Cortex of kidney (tissue), 1 donor: ENCODE data around the gene NHEJ1.

Experiments
- DNase-seq: peaks from one replicate; lab custom pipeline; 2025; lab: John Stamatoyannopoulos, UW

NHEJ1 gene

DNA sequence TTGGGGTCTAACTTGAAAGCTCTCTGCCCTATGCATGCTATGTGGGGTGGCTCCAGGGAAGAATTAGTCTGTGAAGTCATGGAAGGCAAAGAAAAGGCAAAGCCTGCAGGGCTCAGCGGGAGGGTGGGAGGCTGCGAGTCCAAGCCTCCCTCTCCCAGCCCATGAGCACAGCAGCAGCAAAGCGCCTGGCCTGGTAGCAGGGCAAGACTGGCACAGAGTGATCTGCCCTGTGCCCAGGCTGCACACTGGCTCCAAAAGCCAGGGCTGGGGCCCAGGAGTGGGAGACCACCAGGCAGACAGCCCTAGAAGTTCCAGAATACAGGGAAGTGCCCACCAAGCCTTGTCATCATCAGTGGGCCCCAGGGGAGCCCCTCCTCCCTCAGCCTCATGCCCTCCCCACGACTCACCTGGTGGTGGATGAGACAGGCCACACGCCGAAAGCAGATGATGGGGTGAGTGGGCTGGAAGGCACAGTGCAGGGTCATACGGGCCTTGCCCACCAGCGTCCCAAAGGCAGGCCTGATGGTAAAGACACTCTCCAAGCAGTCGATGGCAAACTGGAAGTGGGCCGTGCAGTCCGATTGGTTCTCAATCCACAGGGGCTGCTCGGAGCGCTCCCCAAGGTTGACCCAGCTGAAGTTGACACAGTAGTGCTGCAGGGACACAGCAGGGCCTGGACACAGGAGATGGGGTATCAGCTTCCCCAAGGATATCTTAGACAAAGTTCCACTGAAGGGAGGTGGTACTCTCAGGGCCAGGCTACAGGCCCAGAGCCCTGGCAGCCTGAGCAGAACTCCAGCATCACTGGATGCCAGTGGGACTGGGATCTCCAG is 131.4 kb downstream of the NHEJ1 start:
- no peak for DNase-seq

DNA sequence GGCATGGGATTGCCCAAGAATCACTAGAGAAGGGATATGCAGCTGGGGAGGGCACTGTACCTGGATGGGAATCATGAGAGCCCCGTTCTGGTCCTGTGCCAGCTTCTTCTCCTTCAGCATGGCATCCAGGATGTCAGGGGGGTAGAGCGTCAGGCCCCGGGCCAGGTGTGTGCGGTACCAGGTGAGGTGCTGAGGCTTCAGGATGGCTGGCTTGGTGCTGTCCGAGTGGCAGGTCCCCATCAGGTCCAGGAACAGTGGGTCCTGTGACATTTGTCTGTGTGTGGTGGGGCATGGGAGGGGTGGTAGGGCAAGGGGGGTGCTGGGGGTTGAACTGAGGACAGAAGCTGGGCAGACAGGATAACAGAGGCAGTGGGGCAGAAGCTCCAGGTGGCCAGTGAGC is 132.5 kb downstream of the NHEJ1 start:
- DNase-seq: no peak

DNA sequence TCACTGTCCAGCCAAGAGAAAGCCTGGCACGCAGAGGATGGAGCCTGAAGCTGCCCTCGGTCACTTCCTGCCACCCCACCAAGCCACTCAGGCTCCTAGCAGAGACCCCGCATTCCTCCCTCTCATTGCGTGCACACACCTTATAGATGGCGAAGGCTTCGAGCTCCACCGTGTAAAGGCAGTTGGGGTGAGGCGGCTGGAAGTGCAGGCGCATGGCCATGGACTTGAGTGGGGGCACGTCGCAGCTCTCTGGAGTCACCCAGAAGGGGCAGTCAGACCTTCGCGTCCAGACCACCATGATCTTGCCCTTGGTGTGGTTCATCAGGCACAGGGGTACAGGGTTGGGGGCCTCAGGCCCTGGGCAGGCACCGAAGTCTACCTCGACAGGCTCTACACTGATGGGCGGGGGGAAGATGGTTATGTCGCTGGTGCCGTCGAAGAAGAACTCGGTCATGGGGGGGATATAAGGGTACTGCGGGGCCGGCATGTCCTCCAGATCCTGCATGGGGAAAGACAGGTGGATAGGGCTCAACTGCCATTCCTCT is 133.0 kb downstream of the NHEJ1 start:
- no peak for DNase-seq

DNA sequence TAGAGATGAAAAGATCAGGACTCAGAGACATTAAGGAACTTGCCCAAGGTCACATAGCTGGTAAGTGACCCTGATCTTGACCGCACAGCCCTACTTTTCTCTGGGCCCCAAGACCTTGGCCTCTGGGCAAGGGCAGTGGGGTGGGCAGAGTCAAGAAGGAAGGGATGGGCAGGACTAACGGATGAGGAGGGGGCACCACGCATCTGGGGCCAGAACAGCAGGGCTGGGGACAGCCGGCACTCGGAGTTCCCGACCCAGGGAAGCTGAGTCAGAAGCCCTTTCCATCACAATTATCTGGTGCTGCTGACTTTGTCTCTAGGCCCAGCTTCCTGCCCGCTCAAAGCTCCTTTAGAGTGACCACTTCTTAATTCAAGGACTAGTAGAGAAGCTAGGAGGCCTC is 133.7 kb downstream of the NHEJ1 start:
- DNase-seq: no peak

DNA sequence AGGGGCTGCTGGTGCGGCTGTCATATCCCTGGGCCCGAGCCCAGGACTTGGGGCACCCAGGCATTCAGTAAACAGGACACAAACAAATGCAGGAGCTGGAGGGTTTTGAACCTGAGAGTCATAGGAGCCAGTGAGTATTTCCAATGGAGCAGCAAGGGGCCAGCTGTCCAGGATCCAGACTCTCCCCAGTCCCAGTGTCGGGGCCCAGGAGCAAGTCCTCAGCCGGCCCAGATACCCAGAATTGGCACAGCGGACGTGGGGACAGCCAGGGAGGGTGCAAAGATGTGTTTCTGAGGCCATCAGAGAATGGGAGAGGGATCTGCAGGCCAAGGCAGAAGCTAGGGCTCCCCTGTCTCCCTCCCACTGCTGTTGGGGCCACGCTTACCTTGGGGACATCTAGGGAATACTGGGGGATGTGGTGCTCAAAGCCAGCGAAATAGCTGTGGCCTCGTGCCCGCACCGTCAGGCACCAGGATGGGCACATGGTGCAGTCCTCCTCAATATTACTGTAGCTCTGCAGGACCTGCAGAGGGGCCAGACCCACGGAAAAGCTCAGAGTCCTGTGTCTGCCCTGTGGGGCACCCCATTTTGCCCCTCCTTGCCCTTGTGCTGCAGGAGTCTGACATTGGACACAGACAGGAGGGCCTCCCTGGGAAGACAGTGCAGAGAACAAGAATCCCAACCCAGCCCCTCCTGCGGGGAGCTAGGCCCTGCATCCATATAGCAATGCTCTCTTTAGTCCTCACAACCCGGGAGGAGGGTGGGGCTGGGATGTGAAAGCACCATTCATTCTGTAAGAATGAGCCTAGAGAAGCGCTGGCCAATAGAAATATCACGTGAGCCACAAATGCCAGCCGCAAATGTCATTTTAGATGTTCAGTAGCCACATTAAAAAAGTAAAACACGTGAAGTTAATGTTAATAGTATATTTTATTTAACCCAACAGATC is 134.7 kb downstream of the NHEJ1 start:
- no peak for DNase-seq
